ENCODE measurements around the gene PPP2R3B. TPM values are rescaled to one million over a fixed set of nuclear protein-coding genes. Genes with fewer than 3 reads are reported as not detected.

Gene PPP2R3B
- total and polyA plus RNA-seq, 7 donors: 2.1 to 16.1 (median 5.4) TPM

- Histone ChIP-seq H3K4me1 (no peaks in the 10 kb centered on the region), H3K4me3 (no peak overlapping the region), H3K36me3 (peaks cover 0 to 74% (median 22%) of the 10 kb centered on the region in 4 donors), H3K27me3 (no peaks in the 10 kb centered on the region), H3K9me3 (peaks cover 0 to 4% (median 0%) of the 10 kb centered on the region in 4 donors), H3K27ac (no peak overlapping the region)
- 95 to 96% methylated on average over 42 of the region's 42 CpGs for WGBS, 2 donors
- no peak for TF ChIP-seq POLR2AphosphoS5 (IDR thresholded peaks at IDR 0.05)
- no peak for TF ChIP-seq EP300 (IDR thresholded peaks at IDR 0.05)
- TF ChIP-seq CTCF (IDR thresholded peaks at IDR 0.05): no peak
- no peak for TF ChIP-seq POLR2A (IDR thresholded peaks at IDR 0.05)
- intact Hi-C loops (cut with DNase I): no loop called here
- peak; percentile 66 for DNase-seq
Observed at GRCh38 chrX:290476-291166, 96.1 kb downstream of the PPP2R3B start.

- 97% methylated on average over 25 of the region's 25 CpGs for WGBS, 2 donors
- no peak overlapping the region for H3K4me3 ChIP-seq
- TF ChIP-seq CTCF (IDR thresholded peaks at IDR 0.05) (no peak), POLR2A (IDR thresholded peaks at IDR 0.05) (no peak), EP300 (IDR thresholded peaks at IDR 0.05) (no peak), POLR2AphosphoS5 (IDR thresholded peaks at IDR 0.05) (no peak)
- H3K4me1 ChIP-seq: peaks cover 0 to 3% (median 0%) of the 10 kb centered on the region in 4 donors
- peak; percentile 43 for DNase-seq
- intact Hi-C loops (cut with DNase I): no loop called here
- H3K36me3 ChIP-seq: peaks cover 0 to 72% (median 21%) of the 10 kb centered on the region in 4 donors
- H3K9me3 ChIP-seq: peaks cover 0 to 3% (median 0%) of the 10 kb centered on the region in 4 donors
- H3K27ac ChIP-seq: no peak overlapping the region
- H3K27me3 ChIP-seq: no peaks in the 10 kb centered on the region
Observed at GRCh38 chrX:288561-288991, 98.1 kb downstream of the PPP2R3B start.

- no peaks in the 10 kb centered on the region for H3K9me3 ChIP-seq
- no peak overlapping the region for H3K27ac ChIP-seq
- peaks cover 0 to 3% (median 0%) of the 10 kb centered on the region in 4 donors for H3K4me1 ChIP-seq
- DNase-seq: no peak
- no peaks in the 10 kb centered on the region for H3K27me3 ChIP-seq
- no peak overlapping the region for H3K4me3 ChIP-seq
- intact Hi-C loops (cut with DNase I): no loop called here
- WGBS, 2 donors: 91 to 93% methylated on average over 7 of the region's 7 CpGs
- TF ChIP-seq POLR2AphosphoS5 (IDR thresholded peaks at IDR 0.05) (no peak), POLR2A (IDR thresholded peaks at IDR 0.05) (no peak), CTCF (IDR thresholded peaks at IDR 0.05) (no peak), EP300 (IDR thresholded peaks at IDR 0.05) (no peak)
- peaks cover 0 to 63% (median 17%) of the 10 kb centered on the region in 4 donors for H3K36me3 ChIP-seq
Observed at GRCh38 chrX:287670-288069, 99.0 kb downstream of the PPP2R3B start.

DNA sequence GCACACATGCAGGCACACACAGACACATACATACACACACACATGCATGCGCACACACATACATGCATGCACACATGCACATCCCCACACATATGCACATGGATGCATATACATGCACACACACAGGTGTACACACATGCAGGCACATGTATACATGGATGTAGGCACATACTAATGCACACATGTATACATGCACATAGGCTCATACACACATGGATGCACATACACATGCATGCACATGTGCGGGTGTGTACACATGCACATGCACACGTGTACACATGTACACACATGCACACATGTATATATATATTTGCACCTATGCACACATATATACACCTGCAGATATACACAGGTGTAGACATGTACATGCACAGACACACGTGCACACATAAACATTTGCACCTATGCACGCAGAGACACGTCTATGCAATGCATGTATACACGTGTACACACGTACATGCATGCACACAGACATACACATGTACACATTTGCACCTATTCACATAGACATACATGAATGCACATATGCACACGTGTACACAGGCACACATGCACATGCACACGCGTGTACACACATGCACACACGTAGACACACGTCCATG lies 101.5 kb downstream of the PPP2R3B start:
- H3K36me3 ChIP-seq: peaks cover 0 to 38% (median 10%) of the 10 kb centered on the region in 4 donors
- H3K27me3 ChIP-seq: no peaks in the 10 kb centered on the region
- intact Hi-C loops (cut with DNase I): no loop called here
- DNase-seq: no peak
- WGBS, 2 donors: 95 to 96% methylated on average over 13 of the region's 13 CpGs
- peaks cover 0 to 19% (median 9%) of the 10 kb centered on the region in 4 donors for H3K4me1 ChIP-seq
- H3K4me3 ChIP-seq: no peak overlapping the region
- H3K9me3 ChIP-seq: no peaks in the 10 kb centered on the region
- TF ChIP-seq CTCF (IDR thresholded peaks at IDR 0.05) (no peak), EP300 (IDR thresholded peaks at IDR 0.05) (no peak), POLR2A (IDR thresholded peaks at IDR 0.05) (no peak), POLR2AphosphoS5 (IDR thresholded peaks at IDR 0.05) (no peak)
- H3K27ac ChIP-seq: no peak overlapping the region

Small RNA genes within 50 kb of the gene (small RNA-seq; reads per million reads assigned to genes)
- 0 reads per million in 3 donors for gene RF00017

Other genes with a start within 250 kb of the PPP2R3B start
- 1 to 10 TPM; 2.5 to 6.8 (median 3.6) TPM for gene PLCXD1, start 105.5 kb downstream of the PPP2R3B start, total RNA-seq
- gene PLCXD1, start 105.5 kb downstream of the PPP2R3B start, polyA plus RNA-seq: 10 to 100 TPM in 1 of 3 donors, 1 to 10 TPM in 2; 5.1 to 29.8 (median 9.6) TPM
- gene GTPBP6, start 68.1 kb downstream of the PPP2R3B start, total RNA-seq: 10 to 100 TPM; 22.4 to 40.3 (median 30.9) TPM
- gene GTPBP6, start 68.1 kb downstream of the PPP2R3B start, polyA plus RNA-seq: 10 to 100 TPM; 36.0 to 65.8 (median 36.5) TPM
- gene SHOX, start 243.9 kb upstream of the PPP2R3B start, total RNA-seq: under 1 TPM in 1 of 4 donors, not detected in 3; 0.41 TPM
- gene SHOX, start 243.9 kb upstream of the PPP2R3B start, polyA plus RNA-seq: under 1 TPM; 0.06 to 0.60 (median 0.23) TPM